DOHH2 (cell line): Measurements from ENCODE around the gene RBM6.
"Not testable (repeated sequence)": the region's sequence is repeated elsewhere in the genome, so short reads cannot be mapped to it uniquely, and the experiment has no call there.

Experiments used
- EZH2phosphoT487 ChIP-seq: fragments of 200-600 bp; sonication (generic); IDR thresholded peaks from 2 replicates; pipeline ENCODE4 v1.6.1; 2017; ENCODE audit warnings: borderline replicate concordance, mild to moderate bottlenecking, antibody characterized with exemption, low read length, moderate library complexity, mixed read lengths
- TF ChIP-seq, protein P1 (sequence below): fragments of 200-600 bp; sonication (generic); IDR thresholded peaks from one replicate; pipeline ENCODE4 v1.5.1; 2014; ENCODE audit warnings: antibody characterized with exemption, mild to moderate bottlenecking, low read depth, low read length; ENCODE audit not compliant: poor library complexity, severe bottlenecking

DNA sequence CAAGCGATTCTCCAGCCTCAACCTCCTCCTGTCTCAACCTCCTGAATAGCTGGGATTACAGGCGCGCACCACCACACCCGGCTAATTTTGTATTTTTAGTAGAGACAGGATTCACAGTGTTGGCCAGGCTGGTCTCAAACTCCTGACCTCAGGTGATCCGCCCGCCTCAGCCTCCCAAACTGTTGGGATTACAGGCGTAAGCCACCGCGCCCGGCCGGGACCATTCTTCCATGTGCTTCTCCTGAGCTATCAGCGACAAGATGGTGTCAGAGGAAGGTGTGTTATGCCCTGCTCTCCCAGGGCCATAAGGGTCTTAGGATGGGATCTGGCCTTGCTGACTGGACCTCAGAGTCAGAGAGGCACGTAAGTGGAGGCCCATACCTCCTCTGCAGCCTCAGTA lies 35.5 kb upstream of the RBM6 start:
- TF ChIP-seq, protein P1, sequence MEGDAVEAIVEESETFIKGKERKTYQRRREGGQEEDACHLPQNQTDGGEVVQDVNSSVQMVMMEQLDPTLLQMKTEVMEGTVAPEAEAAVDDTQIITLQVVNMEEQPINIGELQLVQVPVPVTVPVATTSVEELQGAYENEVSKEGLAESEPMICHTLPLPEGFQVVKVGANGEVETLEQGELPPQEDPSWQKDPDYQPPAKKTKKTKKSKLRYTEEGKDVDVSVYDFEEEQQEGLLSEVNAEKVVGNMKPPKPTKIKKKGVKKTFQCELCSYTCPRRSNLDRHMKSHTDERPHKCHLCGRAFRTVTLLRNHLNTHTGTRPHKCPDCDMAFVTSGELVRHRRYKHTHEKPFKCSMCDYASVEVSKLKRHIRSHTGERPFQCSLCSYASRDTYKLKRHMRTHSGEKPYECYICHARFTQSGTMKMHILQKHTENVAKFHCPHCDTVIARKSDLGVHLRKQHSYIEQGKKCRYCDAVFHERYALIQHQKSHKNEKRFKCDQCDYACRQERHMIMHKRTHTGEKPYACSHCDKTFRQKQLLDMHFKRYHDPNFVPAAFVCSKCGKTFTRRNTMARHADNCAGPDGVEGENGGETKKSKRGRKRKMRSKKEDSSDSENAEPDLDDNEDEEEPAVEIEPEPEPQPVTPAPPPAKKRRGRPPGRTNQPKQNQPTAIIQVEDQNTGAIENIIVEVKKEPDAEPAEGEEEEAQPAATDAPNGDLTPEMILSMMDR = not testable (repeated sequence)
- TF ChIP-seq EZH2phosphoT487 = not testable (repeated sequence)
